ENCODE measurements around the gene MCM5. TPM values are rescaled to one million over a fixed set of nuclear protein-coding genes. Genes with fewer than 3 reads are reported as not detected.
"Not testable (repeated sequence)": the region's sequence is repeated elsewhere in the genome, so short reads cannot be mapped to it uniquely, and the experiment has no call there.

The MCM5 gene
- total RNA-seq, 1 donor from 2014 or later = 178 TPM

GRCh38 chr22:35470903-35471321, 71.0 kb downstream of the MCM5 start:
- intact Hi-C loops (cut with micrococcal nuclease) = no loop called here
- Mint-ChIP-seq H3K36me3 (ENCODE audit: low read depth) (peaks cover 12% of the 10 kb centered on the region), H3K9me3 (peaks cover 6% of the 10 kb centered on the region), H3K27me3 (peaks cover 8% of the 10 kb centered on the region), H3K4me3 (no peak overlapping the region), H3K27ac (no peak overlapping the region), H3K4me1 (no peaks in the 10 kb centered on the region)
- TF ChIP-seq CTCF (IDR thresholded peaks at IDR 0.05) = no peak
- DNase-seq (no peak), ATAC-seq (ENCODE audit: low read depth) (no peak)
- CTCF ChIA-PET = no interaction called here
- POLR2A ChIA-PET = no interaction called here

- CTCF ChIA-PET; H3K27ac Mint-ChIP-seq; intact Hi-C loops (cut with micrococcal nuclease): not testable (repeated sequence)
Observed at GRCh38 chr22:35471566-35471965, 71.6 kb downstream of the MCM5 start.

GRCh38 chr22:35472488-35472887, 72.5 kb downstream of the MCM5 start:
- no peak for DNase-seq

More at GRCh38 chr22:35471566-35471965, 71.6 kb downstream of the MCM5 start:
- H3K4me3 Mint-ChIP-seq; ATAC-seq (ENCODE audit: low read depth); H3K4me1 Mint-ChIP-seq; H3K9me3 Mint-ChIP-seq; POLR2A ChIA-PET; DNase-seq: not testable (repeated sequence)
- peaks cover 12% of the 10 kb centered on the region for H3K36me3 Mint-ChIP-seq (ENCODE audit: low read depth)
- peaks cover 14% of the 10 kb centered on the region for H3K27me3 Mint-ChIP-seq

GRCh38 chr22:35473971-35474370, 74.0 kb downstream of the MCM5 start:
- peaks cover 26% of the 10 kb centered on the region for H3K27me3 Mint-ChIP-seq

More at GRCh38 chr22:35472488-35472887, 72.5 kb downstream of the MCM5 start:
- POLR2A ChIA-PET = interaction anchor here (0.6 kb wide), 1 partner anchor 561 kb away, joined by 4 read pairs; no protein-coding TSS in a partner anchor
- CTCF ChIA-PET = no interaction called here
- TF ChIP-seq CTCF (IDR thresholded peaks at IDR 0.05) = no peak
- no peak overlapping the region for H3K27ac Mint-ChIP-seq
- H3K9me3 Mint-ChIP-seq = peaks cover 6% of the 10 kb centered on the region
- H3K4me1 Mint-ChIP-seq = no peaks in the 10 kb centered on the region
- peaks cover 14% of the 10 kb centered on the region for H3K27me3 Mint-ChIP-seq
- peaks cover 12% of the 10 kb centered on the region for H3K36me3 Mint-ChIP-seq (ENCODE audit: low read depth)
- intact Hi-C loops (cut with micrococcal nuclease) = no loop called here
- no peak for ATAC-seq (ENCODE audit: low read depth)
- H3K4me3 Mint-ChIP-seq = no peak overlapping the region

More at GRCh38 chr22:35473971-35474370, 74.0 kb downstream of the MCM5 start:
- no peak for TF ChIP-seq CTCF (IDR thresholded peaks at IDR 0.05)
- POLR2A ChIA-PET = no interaction called here
- no peak for DNase-seq
- Mint-ChIP-seq H3K4me1 (peaks cover 2% of the 10 kb centered on the region), H3K4me3 (no peak overlapping the region), H3K9me3 (peaks cover 6% of the 10 kb centered on the region), H3K27ac (no peak overlapping the region), H3K36me3 (ENCODE audit: low read depth) (peaks cover 12% of the 10 kb centered on the region)
- CTCF ChIA-PET = no interaction called here
- intact Hi-C loops (cut with micrococcal nuclease) = no loop called here
- no peak for ATAC-seq (ENCODE audit: low read depth)

Other genes with a start within 250 kb of the MCM5 start
- gene HMGXB4, start 142.6 kb upstream of the MCM5 start, total RNA-seq = 22.5 and 24.8 TPM in 2 replicates
- gene TOM1, start 100.2 kb upstream of the MCM5 start, total RNA-seq = 32.2 and 40.8 TPM in 2 replicates
- 13.3 TPM in 2 replicates for gene HMOX1, start 19.0 kb upstream of the MCM5 start, total RNA-seq
- gene RASD2, start 140.7 kb downstream of the MCM5 start, total RNA-seq = not detected in 2 replicates
- not detected in 2 replicates for gene MB, start 217.2 kb downstream of the MCM5 start, total RNA-seq
- 7.7 and 8.0 TPM in 2 replicates for gene APOL6, start 248.3 kb downstream of the MCM5 start, total RNA-seq